ENCODE data around the gene TARS1.

DNA sequence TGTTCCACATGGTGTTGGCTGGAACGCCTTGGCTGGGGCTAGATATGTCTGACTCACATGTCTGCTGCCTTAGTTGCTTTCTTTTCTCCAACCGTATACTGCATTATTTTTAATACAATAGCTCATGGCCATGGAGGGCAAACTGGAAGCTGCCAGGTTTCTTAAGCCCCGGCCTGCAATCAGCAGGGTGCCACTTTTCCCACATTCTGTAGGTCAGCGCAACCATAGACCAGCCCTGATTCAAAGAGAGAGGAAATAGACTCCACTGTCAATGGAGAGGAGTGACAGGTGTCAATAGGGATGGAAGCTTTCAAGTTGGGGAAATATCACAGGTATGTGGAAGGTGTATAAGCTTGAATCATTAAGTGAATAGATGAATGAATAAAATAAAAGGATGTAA, 60.5 kb downstream of the TARS1 start:
- TF ChIP-seq POLR2A (IDR thresholded peaks at IDR 0.05) = no peak
- TF ChIP-seq, protein P1, sequence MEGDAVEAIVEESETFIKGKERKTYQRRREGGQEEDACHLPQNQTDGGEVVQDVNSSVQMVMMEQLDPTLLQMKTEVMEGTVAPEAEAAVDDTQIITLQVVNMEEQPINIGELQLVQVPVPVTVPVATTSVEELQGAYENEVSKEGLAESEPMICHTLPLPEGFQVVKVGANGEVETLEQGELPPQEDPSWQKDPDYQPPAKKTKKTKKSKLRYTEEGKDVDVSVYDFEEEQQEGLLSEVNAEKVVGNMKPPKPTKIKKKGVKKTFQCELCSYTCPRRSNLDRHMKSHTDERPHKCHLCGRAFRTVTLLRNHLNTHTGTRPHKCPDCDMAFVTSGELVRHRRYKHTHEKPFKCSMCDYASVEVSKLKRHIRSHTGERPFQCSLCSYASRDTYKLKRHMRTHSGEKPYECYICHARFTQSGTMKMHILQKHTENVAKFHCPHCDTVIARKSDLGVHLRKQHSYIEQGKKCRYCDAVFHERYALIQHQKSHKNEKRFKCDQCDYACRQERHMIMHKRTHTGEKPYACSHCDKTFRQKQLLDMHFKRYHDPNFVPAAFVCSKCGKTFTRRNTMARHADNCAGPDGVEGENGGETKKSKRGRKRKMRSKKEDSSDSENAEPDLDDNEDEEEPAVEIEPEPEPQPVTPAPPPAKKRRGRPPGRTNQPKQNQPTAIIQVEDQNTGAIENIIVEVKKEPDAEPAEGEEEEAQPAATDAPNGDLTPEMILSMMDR (IDR thresholded peaks at IDR 0.05) = no peak
